ENCODE results near the gene EIF4EBP2.

DNA sequence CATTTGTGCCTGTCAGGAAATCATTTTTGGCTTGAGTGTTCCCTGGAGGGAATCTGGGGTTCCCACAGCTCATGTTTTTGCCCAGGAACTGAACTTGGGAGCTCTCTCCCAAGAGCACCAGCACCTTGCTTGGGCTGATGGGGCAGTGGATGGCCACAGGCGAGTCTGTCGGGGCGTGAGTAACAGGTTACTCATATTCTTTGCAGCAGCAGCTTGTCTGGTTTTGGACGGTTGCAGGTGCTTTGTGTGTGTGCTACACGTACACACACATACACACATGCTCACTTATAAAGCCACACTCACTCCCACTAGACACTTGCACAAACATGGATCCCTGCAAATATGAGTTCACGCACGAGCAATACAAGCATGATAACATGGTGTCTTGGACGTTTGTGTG, 71.7 kb downstream of the EIF4EBP2 start:
- TF ChIP-seq, protein P1, sequence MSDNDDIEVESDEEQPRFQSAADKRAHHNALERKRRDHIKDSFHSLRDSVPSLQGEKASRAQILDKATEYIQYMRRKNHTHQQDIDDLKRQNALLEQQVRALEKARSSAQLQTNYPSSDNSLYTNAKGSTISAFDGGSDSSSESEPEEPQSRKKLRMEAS (IDR thresholded peaks at IDR 0.05), result peak; percentile 55
- TF ChIP-seq, protein P2, sequence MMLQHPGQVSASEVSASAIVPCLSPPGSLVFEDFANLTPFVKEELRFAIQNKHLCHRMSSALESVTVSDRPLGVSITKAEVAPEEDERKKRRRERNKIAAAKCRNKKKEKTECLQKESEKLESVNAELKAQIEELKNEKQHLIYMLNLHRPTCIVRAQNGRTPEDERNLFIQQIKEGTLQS (IDR thresholded peaks at IDR 0.05), result no peak
- TF ChIP-seq POLR2A (IDR thresholded peaks at IDR 0.05; ENCODE audit: borderline replicate concordance, extremely low read depth, insufficient read depth, insufficient read length) (no peak), RAD21 (IDR thresholded peaks at IDR 0.05; ENCODE audit: low read depth) (no peak; the same call in 1 of the 2 replicates), JUND (IDR thresholded peaks at IDR 0.05) (peak; percentile 71), POLR2AphosphoS5 (IDR thresholded peaks at IDR 0.05; ENCODE audit: low read depth, low read length) (no peak), CTCF (IDR thresholded peaks at IDR 0.05 in 2 of 3, conservative IDR thresholded peaks at IDR 0.05 in 1 of 3; ENCODE audit: borderline replicate concordance in 1 of 3, insufficient read depth in 1 of 3, low read depth in 2 of 3, low read length in 2 of 3) (no peak), CEBPB (IDR thresholded peaks at IDR 0.05; ENCODE audit: low read depth) (no peak), ZNF274 (IDR thresholded peaks at IDR 0.05; ENCODE audit: low read depth, low read length) (no peak), REST (IDR thresholded peaks at IDR 0.05; ENCODE audit: low read depth) (no peak), FOSL1 (IDR thresholded peaks at IDR 0.05; ENCODE audit: low read depth) (peak; percentile 89), EZH2 (IDR thresholded peaks at IDR 0.05) (no peak), ELF1 (IDR thresholded peaks at IDR 0.05; ENCODE audit: borderline replicate concordance, low read depth) (no peak), EGR1 (IDR thresholded peaks at IDR 0.05; ENCODE audit: low read depth) (no peak)

Data from HCT116 (cell line).